ENCODE results near the gene BTBD18. TPM values are rescaled to one million over a fixed set of nuclear protein-coding genes. Genes with fewer than 3 reads are reported as not detected.

BTBD18 gene
- total RNA-seq, 6 experiments from 2014 or later, result not detected

- H3K36me3 Mint-ChIP-seq (ENCODE audit: low read depth), result peaks cover 24% of the 10 kb centered on the region; the same call in 1 of the 2 replicates
- H3K4me1 Mint-ChIP-seq (ENCODE audit: low read depth), result peaks cover 44% of the 10 kb centered on the region
- no peak for DNase-seq
These were observed 36.5 kb upstream of the BTBD18 start for GRCh38 chr11:57787920-57788702.

GRCh38 chr11:57787006-57787604, 35.5 kb upstream of the BTBD18 start:
- no peaks in the 10 kb centered on the region for H3K9me3 Mint-ChIP-seq
- H3K27me3 Mint-ChIP-seq (ENCODE audit: insufficient read depth), result no peaks in the 10 kb centered on the region; the same call in 1 of the 2 replicates
- peaks cover 39% of the 10 kb centered on the region for H3K4me1 Mint-ChIP-seq (ENCODE audit: low read depth)
- peaks cover 21% of the 10 kb centered on the region; the same call in 1 of the 2 replicates for H3K36me3 Mint-ChIP-seq (ENCODE audit: low read depth)
- no peak for DNase-seq
- no peak overlapping the region for H3K4me3 Mint-ChIP-seq
- H3K27ac Mint-ChIP-seq, result peak overlapping the region; percentile 67
- TF ChIP-seq CTCF (IDR thresholded peaks at IDR 0.05), result no peak

More at GRCh38 chr11:57787920-57788702, 36.5 kb upstream of the BTBD18 start:
- Mint-ChIP-seq H3K27me3 (ENCODE audit: insufficient read depth) (no peaks in the 10 kb centered on the region; the same call in 1 of the 2 replicates), H3K9me3 (no peaks in the 10 kb centered on the region), H3K4me3 (no peak overlapping the region), H3K27ac (no peak overlapping the region; the same call in 1 of the 2 replicates)
- TF ChIP-seq CTCF (IDR thresholded peaks at IDR 0.05), result no peak

GRCh38 chr11:57786436-57786835, 34.8 kb upstream of the BTBD18 start:
- no peak for DNase-seq
- Mint-ChIP-seq H3K9me3 (no peaks in the 10 kb centered on the region), H3K27ac (peak overlapping the region; percentile 67)

GRCh38 chr11:57785072-57785471, 33.5 kb upstream of the BTBD18 start:
- no peak for TF ChIP-seq CTCF (IDR thresholded peaks at IDR 0.05)
- no peaks in the 10 kb centered on the region for H3K9me3 Mint-ChIP-seq
- DNase-seq, result no peak
- peaks cover 16% of the 10 kb centered on the region for H3K36me3 Mint-ChIP-seq (ENCODE audit: low read depth)
- no peak overlapping the region for H3K4me3 Mint-ChIP-seq
- no peaks in the 10 kb centered on the region; the same call in 1 of the 2 replicates for H3K27me3 Mint-ChIP-seq (ENCODE audit: insufficient read depth)
- H3K4me1 Mint-ChIP-seq (ENCODE audit: low read depth), result peaks cover 49% of the 10 kb centered on the region
- no peak overlapping the region; the same call in 1 of the 2 replicates for H3K27ac Mint-ChIP-seq

More at GRCh38 chr11:57786436-57786835, 34.8 kb upstream of the BTBD18 start:
- H3K27me3 Mint-ChIP-seq (ENCODE audit: insufficient read depth), result no peaks in the 10 kb centered on the region; the same call in 1 of the 2 replicates
- no peak overlapping the region for H3K4me3 Mint-ChIP-seq
- peaks cover 39% of the 10 kb centered on the region for H3K4me1 Mint-ChIP-seq (ENCODE audit: low read depth)
- H3K36me3 Mint-ChIP-seq (ENCODE audit: low read depth), result peaks cover 20% of the 10 kb centered on the region
- no peak for TF ChIP-seq CTCF (IDR thresholded peaks at IDR 0.05)

GRCh38 chr11:57781529-57781943, 29.9 kb upstream of the BTBD18 start:
- peaks cover 11% of the 10 kb centered on the region for H3K36me3 Mint-ChIP-seq (ENCODE audit: low read depth)
- no peak for DNase-seq
- peak overlapping the region; percentile 72 for H3K27ac Mint-ChIP-seq
- no peaks in the 10 kb centered on the region; the same call in 1 of the 2 replicates for H3K27me3 Mint-ChIP-seq (ENCODE audit: insufficient read depth)
- H3K9me3 Mint-ChIP-seq, result no peaks in the 10 kb centered on the region
- TF ChIP-seq CTCF (IDR thresholded peaks at IDR 0.05), result no peak
- H3K4me3 Mint-ChIP-seq, result no peak overlapping the region
- peaks cover 64% of the 10 kb centered on the region for H3K4me1 Mint-ChIP-seq (ENCODE audit: low read depth)

All from HFFc6 (cell line).